Suppressor macrophage treated with lipopolysaccharide for 4 hours (primary cell): Measurements from ENCODE around the gene UBXN1.
A peak's percentile ranks its signal among the peaks of the same experiment; 100 is the strongest.

Source experiments
- DNase-seq: peaks from one replicate; pipeline ENCODE4 v3.0.0-alpha.2; 2020

The UBXN1 gene

GRCh38 chr11:62678770-62679696, at the start of gene UBXN1:
Gene UBXN1, minus strand, starts transcription at chr11:62679073. Its CDS starts 150 bp downstream, at chr11:62678923.
- peak; percentile 94 for DNase-seq

DNA sequence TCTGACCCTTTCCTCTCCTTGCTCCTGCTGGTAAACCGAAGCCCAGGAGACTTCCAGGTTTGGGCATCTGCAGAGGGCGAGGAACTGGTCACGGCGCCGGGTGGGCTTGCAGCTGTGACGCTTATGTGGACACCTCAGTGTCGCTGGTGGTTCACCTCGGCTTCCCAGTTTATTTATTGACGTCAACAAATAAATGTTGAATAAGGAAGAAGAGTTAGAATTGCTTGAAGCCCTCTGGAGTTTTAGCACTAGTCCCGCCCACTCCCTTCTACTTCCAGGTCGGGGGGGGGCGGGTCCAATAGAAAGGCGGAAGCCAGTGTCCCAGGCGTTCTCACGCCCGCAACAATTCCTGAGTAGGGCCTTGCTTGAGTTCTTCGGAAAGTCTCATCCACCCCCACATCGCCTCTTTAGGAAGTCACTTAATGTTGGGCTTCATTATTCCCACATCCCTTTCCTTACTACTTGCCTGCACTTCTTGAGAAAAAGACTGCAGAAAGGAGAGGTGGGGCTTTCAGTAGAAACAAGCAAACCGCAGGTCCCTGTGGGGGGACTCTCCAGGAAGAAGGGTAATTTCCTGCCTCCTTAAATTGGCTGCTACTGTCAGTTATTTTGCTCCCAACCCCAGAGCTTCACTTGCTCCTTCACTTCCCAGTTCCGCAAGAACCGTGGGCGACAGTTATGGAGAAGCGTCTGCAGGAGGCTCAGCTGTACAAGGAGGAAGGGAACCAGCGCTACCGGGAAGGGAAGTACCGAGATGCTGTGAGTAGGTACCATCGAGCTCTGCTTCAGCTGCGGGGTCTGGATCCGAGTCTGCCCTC, 49.5 kb upstream of the UBXN1 start, which contains the start of gene TTC9C:
TTC9C (plus strand) TSS at position 316 of the 818 bp plus-strand sequence; CDS start at position 679, 363 bp downstream.
- peak; percentile 93 for DNase-seq

DNA sequence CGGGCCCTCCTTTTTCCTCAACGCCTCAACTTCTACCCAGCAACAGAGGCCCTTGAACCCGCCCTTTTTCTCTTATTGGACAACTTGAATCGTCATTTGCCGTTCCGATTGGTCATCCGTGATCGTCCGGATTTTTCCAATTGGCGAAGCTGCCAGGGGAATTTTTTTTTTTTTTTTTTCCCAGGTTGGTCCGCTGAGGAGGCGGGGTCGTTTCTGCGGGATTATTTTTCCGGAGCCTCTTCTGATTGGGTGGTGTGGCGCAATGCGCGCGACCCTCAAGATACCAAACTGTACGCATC, 48.9 kb upstream of the UBXN1 start:
- DNase-seq: peak; percentile 98

GRCh38 chr11:62727165-62727871, 48.4 kb upstream of the UBXN1 start, which contains the start of gene HNRNPUL2:
Gene HNRNPUL2, minus strand, starts transcription at chr11:62727457. Its CDS starts 301 bp downstream, at chr11:62727156.
- peak; percentile 100 for DNase-seq

DNA sequence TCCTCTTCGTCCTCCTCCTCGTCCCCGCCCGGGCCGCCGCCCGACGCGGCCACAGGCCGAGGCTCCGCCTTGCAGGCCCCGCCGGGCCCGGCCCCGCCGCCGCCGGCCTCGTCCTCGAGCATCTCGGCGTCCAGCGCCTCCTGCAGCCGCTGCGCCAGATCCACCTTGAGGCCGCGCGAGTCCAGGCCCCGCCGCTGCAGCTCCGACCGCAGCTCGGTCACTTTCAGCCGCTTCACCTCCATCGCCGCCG, 48.0 kb upstream of the UBXN1 start:
- no peak for DNase-seq

DNA sequence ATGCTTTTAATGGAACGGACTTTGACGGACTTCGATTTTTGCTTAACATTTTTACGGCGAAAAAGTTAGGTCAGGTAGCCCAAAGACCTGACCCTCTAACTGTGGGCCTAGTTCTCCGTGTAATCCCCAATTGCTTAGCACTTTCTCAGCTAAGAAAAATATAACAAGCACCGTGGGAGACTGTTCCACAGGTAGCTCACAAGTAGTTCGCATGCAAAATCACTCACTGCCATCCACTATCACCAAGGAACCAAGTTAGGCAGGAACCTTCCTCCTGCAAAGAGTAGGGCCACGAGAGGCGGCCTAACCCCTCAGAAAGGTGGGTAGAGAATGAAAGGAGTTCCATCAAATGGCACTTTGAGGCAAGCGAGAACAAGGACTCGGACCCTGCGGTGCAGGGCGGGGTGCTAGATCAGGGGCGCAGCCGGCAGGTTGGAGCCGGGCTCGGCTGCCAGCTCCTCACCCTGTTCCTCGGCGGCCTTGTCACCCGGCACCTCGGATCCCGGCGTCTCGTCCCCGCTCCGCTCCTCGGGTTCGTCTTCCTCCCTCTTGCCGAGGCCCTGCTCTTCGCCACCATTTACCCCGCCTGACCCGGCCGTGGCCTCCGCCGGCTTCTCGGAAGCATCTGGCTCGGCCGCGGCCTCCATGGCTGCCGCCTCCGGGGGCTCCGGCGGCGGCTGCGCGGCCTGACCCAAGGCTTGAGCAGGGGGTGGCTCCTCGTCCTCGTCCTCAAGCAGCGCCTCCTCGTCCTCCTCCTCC, 47.5 kb upstream of the UBXN1 start:
- no peak for DNase-seq

DNA sequence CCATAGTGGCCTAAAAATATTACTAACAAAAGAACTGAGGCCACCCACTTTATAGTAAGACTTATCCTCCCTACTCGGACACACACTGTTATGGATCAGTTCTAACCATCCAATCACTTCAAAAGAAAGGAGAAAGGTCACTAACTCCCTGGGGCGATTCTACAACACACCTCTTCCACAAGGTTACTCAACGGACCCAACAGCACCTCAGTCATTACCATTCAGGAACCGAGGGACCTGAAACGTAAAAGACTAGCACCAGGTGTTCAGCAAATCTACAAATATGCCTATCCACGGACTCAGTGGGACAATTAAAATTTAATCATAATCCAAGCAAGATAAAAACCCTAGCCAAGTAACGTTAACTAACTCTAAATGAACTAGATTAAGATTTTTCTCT, 46.8 kb upstream of the UBXN1 start:
- no peak for DNase-seq

- no peak for DNase-seq
These were observed 45.3 kb upstream of the UBXN1 start for GRCh38 chr11:62724171-62724570.

- DNase-seq: no peak
These were observed 43.1 kb upstream of the UBXN1 start for GRCh38 chr11:62721994-62722393.

DNA sequence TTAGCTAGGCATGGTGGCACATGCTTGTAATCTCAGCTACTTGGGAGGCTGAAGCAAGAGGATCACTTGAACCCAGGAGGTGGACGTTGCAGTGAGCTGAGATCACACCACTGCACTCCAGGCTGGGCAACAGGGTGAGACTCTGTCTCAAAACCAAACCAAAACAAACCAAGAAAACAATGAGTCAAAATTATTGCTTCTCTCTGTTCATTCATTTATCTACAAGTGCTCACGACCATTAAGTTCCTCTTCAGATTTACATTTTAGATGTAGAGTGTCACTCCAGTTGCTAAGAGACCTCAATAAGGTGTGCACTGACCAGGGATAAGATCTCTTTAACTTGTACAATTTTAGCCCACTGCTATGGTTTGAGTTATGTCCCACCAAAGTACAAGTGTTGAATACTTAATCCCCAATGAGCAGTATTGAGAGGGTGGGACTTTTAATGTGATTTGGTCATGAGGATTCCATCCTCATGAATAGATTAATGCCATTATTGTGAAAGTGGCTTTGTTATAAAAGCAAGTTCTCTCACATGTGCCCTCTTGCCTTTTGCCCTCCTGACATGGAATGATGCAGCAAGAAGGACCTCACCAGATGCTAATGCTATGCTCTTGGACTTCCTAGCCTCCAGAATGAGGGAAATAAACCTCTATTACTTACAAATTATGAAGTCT, 40.6 kb upstream of the UBXN1 start:
- DNase-seq: no peak

DNA sequence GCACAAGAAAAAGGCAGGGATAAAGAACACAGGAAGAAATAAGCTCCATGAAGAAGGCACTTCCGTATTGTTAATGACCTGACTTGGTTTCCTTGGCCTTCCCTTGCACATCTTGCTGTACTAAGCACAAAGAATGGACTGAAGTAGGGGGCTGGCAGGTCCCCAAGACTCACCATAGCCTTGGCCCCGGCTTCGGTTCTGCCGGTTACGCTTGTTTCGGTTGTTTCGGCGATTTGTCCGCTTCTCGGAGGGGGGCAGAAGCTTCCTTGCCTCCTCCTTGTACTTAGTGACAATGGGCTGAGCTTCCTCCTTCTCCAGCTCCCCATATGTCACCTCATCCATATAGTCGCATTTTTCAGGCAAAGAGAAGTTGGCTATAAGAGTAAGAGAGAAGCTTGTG, 37.9 kb upstream of the UBXN1 start:
- no peak for DNase-seq

DNA sequence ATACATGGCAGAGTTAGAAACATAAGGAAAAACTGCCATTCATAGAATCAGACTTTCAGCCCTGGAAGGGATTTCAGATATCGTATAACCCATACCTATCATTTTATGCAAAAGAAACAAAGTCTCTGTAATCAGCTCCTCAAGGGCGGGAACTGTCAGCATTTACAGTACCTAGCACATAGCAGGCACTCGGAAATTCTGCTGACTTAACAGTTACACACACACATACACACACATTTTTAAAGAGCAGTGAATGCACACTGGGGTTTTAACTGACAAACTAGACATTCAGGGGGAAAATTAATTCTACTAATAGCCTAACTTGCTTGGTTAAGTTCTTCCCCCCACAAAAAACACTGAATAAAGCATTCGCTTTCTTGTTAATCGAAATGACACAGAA, 37.3 kb upstream of the UBXN1 start:
- DNase-seq: no peak

- no peak for DNase-seq
These were observed 36.6 kb upstream of the UBXN1 start for GRCh38 chr11:62715150-62716130.

- no peak for DNase-seq
These were observed 34.5 kb upstream of the UBXN1 start for GRCh38 chr11:62713343-62713742.

DNA sequence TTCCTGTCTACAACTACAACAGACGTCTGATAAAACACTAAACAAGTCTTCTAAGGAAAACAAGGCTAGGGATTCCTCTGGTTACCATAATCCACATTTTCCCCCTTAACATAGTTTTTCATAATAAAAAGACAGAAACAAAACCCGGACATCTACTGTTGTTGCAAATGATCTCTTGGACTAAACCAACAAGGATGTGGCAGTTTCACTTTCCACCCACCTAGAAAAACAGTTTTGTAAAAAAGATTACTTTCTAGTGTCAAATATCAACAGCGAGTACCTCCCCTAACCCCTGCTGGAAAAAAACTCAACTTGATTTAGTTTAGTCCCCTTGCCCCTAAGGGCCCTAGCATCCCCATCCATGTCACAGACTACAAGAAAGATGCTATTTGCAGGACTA, 34.0 kb upstream of the UBXN1 start:
- no peak for DNase-seq

- no peak for DNase-seq
These were observed 33.5 kb upstream of the UBXN1 start for GRCh38 chr11:62712276-62712812.

DNA sequence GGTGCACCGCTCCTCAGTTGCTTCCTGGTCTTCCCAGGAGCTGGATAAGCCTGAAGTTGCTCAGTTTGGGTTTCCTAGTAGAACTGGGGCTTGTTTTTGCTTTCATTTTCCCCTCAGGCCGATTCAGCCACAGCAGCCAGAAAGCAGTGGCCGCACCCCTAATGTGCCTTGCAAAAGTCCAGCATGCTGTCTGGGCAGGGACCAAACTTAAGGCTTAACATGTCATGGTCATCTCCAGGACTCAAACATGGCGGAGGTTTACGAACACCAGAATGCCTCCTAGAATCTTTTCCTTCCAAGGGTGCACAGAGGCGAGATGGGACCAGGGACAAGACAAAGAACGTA, 31.1 kb upstream of the UBXN1 start:
- peak; percentile 82 for DNase-seq

GRCh38 chr11:62709247-62710000, 30.6 kb upstream of the UBXN1 start:
- peak; percentile 99 for DNase-seq

DNA sequence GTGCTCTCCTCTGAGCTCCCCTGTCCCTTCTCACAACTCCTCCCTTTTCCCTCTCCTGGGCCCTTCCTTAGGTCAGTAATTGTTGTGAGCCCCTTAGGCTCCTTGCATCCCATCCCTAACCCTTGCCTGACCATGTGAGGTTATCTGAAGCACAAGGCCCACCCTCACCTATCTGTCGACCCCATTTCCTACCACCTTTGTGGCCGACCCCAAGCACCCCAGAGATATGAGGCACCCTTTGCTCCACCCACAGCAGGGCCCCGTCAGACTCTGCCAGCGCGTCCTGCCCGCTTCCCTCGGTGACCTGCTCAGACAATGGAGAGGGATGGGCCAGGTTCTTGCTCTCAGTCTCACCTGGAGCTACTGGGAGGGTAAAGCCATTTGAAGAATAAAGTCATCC, 29.9 kb upstream of the UBXN1 start:
- no peak for DNase-seq

DNA sequence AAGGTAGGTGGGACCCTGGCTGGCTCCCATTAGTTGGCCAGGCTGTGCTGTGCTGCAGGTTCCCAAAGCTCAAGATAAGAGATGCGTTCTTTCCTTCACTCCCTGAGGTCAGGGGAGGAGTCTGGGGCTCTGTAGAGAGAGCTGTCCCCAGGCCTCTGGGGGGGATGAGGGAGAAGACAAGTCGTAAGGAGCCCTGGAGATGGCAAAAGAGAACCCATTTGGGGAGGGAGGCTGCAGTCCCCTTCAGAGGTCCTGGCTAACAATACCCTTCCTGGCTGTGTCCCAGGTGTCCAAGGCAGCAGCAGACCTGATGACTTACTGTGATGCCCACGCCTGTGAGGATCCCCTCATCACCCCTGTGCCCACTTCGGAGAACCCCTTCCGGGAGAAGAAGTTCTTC, 29.5 kb upstream of the UBXN1 start:
- DNase-seq: no peak
